Transverse colon (tissue), 4 donors: ENCODE data around the gene CCDC68.

Experiments
- CTCF ChIP-seq, 5 experiments: fragments of 200-600 bp in 3 of 5; fragments of 450-650 bp in 2 of 5; sonication (generic) in 3 of 5; IDR thresholded peaks; 1 replicate in 2 of 5; 2 replicates in 3 of 5; pipeline ENCODE4 v1.5.1; 2016 to 2017; ENCODE audit warnings: antibody characterized with exemption in 5 of 5, inconsistent platforms in 3 of 5, mild to moderate bottlenecking in 2 of 5, moderate library complexity in 1 of 5
- POLR2A ChIP-seq: fragments of 450-650 bp; IDR thresholded peaks from one replicate; pipeline ENCODE4 v1.6.1; 2016; ENCODE audit warnings: antibody characterized with exemption, mild to moderate bottlenecking, moderate library complexity
- POLR2AphosphoS5 ChIP-seq, 3 donors: sonication (generic); formaldehyde crosslinking; IDR thresholded peaks; one replicate each; pipeline ENCODE4 v1.6.1; 2016; ENCODE audit warnings: antibody characterized with exemption in 3 of 3

GRCh38 chr18:54878659-54879358, 80.5 kb downstream of the CCDC68 start:
- TF ChIP-seq CTCF (IDR thresholded peaks at IDR 0.05) (no peak), POLR2A (no peak), POLR2AphosphoS5 (IDR thresholded peaks at IDR 0.05) (no peak)
